KG1 (cell line): Measurements from ENCODE around the gene ADSL.
"Not testable (repeated sequence)": the region's sequence is repeated elsewhere in the genome, so short reads cannot be mapped to it uniquely, and the experiment has no call there.

Experiments used
- DNase-seq: peaks from one replicate; lab custom pipeline; 2025; lab: John Stamatoyannopoulos, UW

Gene ADSL

DNA sequence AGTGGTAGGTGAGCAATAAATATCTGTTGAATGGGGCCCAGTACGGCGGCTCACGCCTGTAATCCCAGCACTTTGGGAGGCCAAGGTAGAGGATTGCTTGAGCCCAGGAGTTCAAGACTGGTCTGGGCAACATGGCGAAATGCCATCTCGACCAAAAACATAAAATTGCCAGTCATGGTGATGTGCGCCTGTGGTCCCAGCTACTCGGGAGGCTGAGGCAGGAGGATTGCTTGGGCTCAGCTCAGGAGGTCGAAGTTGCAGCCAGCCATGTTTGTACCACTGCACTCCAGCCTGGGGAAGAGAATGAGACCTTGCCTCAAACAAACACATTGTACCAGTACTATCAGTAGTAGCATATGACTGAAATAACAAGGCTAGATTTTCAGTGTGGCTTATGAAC, 28.3 kb downstream of the ADSL start:
- DNase-seq: no peak

DNA sequence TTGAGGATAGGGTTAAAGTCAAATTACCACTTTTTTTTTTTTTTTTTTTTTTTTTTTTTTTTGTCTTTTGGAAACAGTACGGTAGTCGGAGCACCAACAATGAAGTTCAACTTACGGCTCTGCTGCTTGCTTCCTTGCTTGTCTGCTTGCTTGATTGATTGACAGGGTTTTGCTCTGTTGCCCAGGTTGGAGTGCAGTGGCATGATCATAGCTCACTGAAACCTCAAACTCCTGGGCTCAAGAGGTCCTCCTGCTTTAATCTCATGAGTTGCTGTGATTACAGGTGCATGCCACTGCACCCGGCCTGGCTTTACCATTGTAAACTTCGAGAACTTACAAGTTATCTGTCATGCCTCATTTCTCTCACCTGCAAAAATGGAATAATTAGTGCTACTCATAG, 29.8 kb downstream of the ADSL start:
- DNase-seq: no peak

DNA sequence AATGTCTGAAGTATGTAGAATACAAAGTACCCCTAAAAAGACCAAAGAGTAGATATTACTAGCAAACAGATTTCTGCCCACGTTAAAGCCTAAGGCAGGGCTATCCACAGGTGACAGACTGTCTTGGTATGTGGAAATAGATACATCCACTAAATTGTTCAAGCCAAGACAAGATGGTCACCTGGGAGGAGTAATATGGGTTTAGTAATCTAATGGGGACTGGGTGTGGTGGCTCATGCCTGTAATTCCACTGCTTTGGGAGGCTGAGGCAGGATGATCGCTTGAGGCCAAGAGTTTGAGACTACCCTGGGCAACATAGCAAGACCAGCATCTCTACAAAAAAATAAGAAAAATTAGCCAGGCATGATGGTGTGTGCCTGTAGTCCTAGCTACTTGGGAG, 31.6 kb downstream of the ADSL start:
- DNase-seq: no peak

DNA sequence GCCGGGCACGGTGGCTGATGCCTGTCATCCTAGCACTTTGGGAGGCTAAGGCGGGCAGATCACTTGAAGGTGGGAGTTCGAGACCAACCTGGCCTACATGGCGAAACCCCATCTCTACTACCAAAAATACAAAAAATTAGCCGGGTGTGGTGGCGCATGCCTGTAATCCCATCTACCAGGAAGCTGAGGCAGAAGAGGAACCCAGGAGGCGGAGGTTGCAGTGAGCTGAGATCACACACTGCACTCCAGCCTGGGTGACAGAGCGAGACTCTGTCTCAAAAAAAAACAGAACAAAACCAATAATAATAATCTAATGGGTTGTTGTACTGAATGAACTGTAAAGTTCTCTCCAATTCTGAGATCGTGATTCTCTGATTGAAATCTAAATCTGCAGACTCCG, 32.1 kb downstream of the ADSL start:
- DNase-seq: not testable (repeated sequence)

DNA sequence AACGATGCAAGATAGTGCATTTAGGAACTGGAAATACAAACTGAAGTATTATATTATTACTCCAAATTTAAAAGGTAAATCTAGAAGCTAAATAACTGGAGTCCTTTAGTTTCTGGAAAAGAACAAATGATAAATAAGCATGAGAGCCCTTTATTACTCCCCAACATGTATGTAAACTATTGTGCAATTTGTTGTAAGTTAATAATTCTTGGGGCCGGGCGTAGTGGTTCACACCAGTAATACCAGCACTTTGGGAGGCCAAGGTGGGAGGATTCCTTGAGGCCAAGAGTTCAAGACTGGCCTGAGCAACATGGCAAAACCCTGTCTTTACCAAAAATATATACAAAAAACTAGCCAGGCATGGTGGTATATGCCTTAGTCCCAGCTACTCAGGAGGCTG, 35.2 kb downstream of the ADSL start:
- no peak for DNase-seq

DNA sequence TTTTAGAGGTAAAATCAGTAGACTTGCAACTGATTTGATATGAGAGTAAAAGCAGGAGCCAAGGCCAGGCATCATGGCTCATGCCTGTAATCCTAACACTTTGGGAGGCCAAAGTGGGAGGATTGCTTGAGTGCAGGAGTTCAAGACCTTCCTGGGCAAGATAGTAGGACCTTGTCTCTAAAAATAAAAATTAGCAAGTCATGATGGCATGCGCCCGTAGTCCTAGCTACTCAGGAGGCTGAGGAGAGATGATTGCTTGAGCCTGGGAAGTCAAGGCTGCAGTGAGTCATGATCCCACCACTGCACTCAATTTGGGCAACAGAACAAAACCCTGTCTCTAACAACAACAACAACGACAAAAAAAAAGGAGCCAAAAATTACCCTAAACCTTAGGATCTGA, 37.6 kb downstream of the ADSL start:
- DNase-seq: no peak

DNA sequence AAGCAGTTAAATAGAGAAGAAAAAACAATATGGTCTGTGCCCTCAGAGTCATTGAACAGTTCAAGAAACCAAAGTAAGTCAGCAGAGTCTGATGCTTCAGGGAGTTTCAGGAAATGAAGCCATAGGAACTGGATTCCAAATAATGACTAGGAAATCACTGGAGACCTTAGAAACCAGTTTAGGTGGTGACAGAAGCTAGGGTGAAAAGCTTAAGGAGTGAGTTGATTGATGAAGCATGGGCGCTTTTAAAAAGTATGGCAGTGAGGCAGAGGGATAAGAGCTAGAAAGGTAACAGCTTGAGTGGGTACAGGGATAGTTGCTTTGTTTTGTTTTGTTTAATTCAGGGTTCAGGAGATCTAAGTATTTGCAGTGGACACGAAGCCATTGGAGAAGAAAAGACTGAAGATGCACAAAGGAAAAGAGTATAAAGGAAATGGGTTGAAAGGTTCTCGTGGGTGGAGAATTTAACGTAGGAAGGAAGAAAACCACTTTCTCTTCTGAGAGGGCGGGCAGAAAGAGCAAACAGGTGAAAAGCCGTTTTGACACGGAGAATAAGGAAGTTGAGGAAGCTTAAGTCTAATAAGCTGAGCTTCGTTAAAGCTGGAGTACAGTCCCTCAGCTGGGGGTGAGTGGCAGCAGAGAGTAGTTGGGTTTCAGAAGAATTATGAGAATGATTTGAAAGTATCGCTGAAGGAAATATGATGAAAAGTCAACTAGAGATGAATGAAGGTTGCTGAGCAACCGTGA, 38.9 kb downstream of the ADSL start:
- peak; percentile 28 for DNase-seq

DNA sequence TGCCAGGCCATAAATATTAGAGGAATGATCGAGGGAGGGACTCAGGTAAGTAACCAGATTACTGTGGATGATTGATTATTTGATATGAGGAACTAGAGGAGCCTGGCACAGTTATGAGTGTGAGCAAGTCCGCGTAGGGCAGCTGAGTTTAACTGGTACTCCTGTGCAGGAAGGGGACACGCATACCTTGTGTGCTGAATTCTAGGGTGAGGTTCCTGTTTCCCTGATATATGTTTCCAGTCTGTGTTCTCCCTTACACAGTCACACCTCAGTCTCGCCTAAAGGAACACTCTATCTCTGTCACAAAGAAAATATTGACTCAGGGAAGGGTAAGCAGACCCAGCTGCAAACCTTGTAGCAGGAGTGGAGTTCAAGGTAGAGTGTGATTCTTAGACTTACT, 41.4 kb downstream of the ADSL start:
- no peak for DNase-seq

DNA sequence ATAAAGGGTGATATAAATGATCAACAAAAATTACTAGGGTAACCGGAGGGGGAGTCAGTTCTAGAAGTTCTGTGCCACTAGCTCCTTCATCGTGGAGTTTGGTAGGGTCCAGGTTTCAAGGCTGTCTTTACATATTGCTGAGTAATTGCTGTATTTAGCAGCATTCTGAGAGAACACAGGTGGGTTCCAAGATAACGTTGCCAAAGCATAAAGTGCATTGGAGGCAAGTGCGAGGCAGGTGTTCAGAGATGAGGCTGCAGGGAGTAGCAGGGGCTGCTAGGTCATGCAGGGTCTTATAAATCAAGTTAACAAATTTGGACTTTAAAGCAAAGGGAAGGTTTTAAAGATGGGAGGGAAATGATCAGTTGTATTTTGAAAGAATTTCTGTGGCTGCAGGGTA, 41.9 kb downstream of the ADSL start:
- no peak for DNase-seq

DNA sequence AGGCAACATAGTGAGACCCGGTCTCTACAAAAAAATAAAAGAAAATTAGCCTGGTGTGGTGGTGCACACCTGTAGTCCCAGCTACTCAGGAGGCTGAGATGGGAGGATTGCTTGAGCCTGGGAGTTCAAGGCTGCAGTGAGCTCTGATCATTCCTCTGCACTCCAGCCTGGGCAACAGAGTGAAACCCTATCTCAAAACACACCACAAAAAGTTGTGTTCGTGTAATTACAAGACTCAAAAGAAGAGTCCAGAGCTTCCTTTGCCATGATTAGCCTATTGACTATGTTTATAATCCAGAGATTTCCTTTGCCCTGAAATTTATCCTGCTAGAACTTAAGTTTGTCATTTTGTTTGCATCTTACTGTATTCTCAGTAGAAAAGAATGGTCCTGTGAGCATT, 45.1 kb downstream of the ADSL start:
- no peak for DNase-seq

DNA sequence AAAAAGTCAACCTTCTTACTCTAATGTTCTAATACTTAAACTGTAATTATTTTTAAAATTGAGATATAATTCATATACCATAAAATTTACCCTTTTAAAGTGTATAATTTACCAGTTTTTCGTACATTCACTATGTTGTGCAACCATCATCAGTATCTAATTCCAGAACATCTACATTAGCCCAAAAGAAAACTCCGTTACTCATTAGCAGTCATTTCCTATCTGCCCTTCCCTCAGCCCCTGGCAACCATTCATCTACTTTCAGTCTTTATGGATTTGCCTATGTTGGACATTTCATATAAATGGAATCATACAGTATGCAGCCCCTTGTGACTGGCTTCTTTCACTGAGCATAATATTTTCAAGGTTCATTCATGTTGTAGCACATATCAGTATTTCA, 46.3 kb downstream of the ADSL start:
- DNase-seq: no peak

DNA sequence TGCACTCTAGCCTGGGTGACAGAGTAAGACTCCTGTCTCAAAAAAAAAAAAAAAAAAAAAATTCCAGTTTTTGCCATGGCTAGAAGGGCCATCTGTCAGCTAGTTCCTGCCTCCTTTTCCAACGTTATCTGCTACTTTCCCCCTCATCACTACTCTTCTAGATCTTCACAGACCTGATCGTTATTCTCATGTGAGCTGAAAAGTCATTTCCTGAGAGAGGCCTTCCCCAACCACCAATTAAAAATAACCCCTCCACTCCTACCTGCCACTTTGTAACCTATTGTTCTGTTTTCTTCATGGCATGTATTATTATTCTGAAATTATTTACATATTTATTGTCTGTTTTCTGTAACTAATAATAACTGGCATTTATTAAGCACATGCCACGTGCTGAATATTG, 48.3 kb downstream of the ADSL start:
- no peak for DNase-seq

DNA sequence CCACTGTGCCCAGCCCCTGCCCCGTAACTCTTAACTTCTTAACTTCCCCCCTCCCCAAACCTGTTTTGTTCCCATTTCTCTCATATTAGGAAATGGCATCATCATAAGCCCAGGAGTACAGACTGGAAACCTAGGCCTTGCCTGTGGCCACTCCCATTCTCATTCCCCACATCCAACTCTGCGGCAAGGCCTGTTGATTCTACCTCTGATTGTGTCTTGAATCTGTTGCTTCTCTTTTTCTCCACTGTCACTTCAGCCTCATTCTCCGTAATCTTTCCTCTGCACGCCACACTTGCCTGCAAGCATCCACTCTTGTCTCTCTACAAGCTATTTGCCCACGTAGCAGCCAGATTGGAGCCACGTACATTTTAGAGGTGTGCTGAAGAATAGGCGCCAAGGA, 49.3 kb downstream of the ADSL start:
- DNase-seq: no peak

DNA sequence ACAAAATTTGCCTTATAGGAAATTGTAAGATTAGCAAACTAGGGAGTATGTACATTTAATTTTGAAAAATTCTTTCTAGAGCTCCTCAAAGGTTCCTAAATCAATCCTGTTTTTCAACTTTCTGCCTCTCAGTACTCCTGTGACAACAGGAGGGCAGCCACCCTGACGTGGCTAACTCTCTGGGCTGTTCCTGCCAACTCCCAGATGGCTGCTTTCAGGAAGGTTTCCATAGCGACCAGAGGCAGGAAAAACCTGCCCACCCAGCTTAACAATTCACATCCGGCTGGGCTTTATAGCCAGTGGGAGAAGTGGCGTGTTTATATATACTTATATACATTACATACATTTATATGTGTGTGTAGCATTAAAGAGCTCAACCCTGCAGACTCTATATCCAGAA, 50.6 kb downstream of the ADSL start:
- no peak for DNase-seq

DNA sequence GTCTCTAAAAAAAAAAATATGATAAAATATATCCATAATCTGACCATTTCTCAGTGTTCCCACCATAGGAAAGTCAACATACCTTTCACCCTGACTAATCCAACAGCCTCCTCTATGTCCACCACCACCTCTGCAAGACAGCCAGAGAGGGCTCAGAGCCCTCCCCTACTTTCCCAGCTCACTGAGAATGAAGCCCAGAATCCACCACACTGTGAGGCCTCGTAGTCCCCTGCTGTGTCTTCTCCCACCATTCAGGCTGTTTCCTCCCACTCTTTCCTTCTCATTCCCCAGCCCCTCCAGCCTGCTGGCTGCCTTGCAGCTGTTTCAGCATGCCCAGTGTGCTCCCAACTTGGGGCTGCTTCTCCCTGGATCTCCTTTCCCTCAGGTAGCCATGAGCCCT, 51.1 kb downstream of the ADSL start:
- DNase-seq: no peak

DNA sequence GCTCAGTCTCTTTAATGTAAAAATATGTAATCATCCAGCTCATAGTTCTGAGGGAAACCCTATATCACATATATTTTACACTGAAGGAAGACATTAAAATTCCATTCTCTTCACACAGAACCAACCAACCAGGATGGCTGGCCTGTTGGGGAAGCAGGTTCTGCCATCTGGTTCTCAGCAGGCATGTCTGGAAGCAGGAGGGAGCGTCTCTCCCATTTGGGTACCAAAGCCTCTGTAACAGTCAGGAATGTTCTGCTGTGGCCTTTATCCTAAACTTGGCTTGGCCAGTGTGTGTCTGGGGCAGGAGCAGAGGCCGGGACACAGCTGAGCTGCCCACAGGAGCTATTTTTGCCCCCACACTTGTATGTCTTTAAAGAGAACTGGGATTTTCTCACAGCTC, 53.3 kb downstream of the ADSL start:
- DNase-seq: no peak

DNA sequence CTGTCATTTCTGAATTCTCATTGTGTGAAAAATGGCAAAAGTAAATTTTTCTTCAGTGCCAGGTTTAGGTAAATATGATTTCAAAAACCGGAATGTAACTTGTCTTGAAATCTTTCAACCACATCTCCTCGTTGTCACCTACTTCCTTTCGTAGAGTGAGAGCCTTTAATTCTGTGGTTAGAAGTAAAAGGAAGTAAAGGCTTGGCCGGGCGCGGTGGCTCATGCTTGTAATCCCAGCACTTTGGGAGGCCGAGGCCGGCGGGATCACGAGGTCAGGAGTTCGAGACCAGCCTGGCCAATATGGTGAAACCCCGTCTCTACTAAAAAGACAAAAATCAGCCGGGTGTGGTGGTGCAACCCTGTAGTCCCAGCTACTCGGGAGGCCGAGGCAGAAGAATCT, 53.9 kb downstream of the ADSL start:
- DNase-seq: peak; percentile 60

DNA sequence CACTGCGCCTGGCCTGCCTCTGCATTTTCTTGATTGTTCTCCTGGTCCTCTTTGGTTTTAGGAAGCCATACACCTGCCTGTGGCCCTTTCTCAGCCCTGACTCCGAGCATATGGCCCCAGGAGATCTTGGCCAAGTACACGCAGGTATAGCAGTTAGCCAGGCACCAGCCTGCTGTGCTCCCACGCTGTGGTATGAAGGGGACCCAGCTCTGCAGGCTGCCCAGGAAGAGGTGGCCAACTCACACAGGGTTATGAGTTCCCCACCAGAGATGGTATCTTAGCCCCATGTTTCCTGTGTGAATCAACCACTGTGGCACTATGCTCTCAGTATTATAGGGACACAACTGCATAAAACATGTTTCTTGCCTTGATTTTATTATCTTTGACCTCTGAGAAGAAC, 55.2 kb downstream of the ADSL start:
- peak; percentile 24 for DNase-seq

DNA sequence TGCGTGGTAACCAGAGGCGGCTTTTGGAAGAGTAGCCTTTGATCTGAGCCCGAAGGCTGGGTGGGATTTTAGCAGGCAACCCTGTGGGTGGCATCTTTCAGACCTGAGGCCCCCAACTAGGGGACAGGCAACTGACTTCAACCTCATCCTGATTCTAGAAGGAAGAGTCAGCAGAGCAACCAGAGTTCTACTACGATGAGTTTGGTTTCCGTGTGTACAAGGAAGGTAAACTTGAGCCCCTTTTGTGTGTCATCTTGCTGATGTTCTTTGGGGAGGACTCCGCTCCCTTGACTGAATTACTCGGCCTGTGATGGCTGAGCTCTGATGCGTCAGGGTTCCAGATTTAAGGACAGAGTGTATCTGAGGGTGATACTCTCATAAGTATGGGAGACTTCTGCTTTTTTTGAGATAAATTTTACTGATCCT, 55.7 kb downstream of the ADSL start:
- DNase-seq: no peak

DNA sequence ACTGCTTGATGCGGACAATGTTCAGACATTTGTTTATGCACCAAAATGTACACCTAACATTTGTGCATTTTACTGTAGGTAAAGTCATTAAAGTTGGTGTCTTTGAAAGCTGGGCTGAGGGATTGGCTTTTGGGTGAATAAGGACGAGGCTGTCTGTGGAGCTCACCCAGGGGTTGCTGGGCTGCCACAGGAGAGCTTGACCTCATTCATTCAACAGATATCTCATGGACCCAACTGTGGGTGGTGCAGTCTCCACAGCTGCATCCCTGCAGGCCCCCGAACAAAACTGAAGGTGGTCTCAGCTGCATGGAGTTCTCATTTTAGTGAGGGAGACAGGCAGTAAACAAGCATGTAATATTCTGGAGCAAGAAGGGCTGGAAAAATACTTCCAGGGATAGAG, 56.8 kb downstream of the ADSL start:
- DNase-seq: no peak

DNA sequence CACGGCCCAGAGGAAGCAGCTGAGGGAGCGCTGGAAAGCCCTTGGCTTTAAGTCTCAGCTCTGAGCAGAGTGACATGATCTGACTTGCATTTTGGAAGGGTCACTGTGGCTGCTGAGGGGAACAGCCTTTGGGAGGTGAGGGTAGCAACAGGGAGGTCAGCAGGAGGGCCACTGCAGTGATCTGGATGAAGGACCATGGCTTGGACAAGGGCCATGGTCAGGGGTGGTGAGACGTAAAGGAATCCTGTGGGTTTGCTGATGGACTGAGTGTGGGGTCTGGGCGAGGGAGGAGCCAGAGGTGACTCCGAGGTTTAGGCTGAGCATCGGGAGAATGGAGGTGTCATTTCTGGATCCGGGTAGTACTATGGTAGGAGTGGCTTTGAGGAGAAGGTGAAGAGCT, 57.4 kb downstream of the ADSL start:
- DNase-seq: no peak

DNA sequence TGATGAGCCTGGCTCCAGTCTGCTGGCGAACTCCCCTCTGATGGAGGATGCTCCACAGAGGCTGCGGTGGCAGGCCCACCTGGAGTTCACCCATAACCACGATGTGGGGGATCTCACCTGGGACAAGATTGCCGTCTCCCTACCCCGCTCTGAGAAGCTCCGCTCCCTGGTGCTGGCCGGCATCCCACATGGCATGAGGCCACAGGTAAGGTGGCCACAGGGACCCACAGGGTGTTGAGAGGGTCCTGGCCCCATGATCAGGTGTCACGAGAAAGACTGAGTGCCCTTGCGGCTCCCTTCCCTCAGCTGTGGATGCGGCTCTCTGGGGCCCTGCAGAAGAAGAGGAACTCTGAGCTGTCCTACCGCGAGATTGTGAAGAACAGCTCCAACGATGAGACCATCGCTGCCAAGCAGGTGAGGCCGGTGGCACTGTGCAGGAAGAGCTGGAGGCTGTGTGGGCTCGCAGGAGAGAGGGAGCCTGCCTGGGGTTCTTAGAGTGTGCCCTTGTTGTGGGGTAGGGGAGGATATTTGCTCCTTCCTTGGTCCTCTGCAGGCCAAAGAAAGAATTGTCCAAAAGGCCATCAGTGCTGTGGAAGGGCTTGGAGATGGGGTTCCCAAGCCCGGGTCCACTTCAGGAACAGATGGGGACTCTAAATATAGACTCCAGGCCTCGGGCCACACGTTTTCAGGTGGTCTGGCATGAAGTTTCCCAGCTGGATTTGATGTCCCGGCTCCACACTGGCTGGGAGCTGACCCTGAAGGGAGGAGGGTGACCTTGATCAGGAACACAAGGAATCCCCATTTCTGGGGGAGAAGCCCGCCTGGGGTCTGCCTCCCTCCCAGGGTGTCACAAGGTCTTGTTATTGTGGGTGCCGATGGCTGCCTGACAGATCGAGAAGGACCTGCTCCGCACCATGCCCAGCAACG, 58.2 kb downstream of the ADSL start:
- no peak for DNase-seq
